Measurements from ENCODE around the gene SLC25A6. TPM values are rescaled to one million over a fixed set of nuclear protein-coding genes. Genes with fewer than 3 reads are reported as not detected.
"Not testable (repeated sequence)": the region's sequence is repeated elsewhere in the genome, so short reads cannot be mapped to it uniquely, and the experiment has no call there.

SLC25A6 gene
- polyA plus RNA-seq, 2 of the 4 experiments (the other 2 are of a cell fraction) = 291 to 448 TPM

- H3K4me2 ChIP-seq = no peak overlapping the region
- no peak overlapping the region for H3K27ac ChIP-seq
- ChIA-PET POLR2A (no interaction called here), CTCF (no interaction called here)
- TF ChIP-seq POLR2AphosphoS2 (conservative IDR thresholded peaks at IDR 0.05; ENCODE audit: low read length) (no peak), JUNB (IDR thresholded peaks at IDR 0.05) (no peak), HOXB5 (CRISPR knock-in tag; IDR thresholded peaks at IDR 0.05) (no peak), RFX5 (IDR thresholded peaks at IDR 0.05) (no peak), SMC3 (IDR thresholded peaks at IDR 0.05) (no peak), CHD2 (IDR thresholded peaks at IDR 0.05; ENCODE audit: low read length, partially characterized antibody) (no peak), EHMT2 (IDR thresholded peaks at IDR 0.05; ENCODE audit: low read depth) (no peak), FOSL2 (IDR thresholded peaks at IDR 0.05) (no peak), FOSL2 (CRISPR knock-in tag; IDR thresholded peaks at IDR 0.05) (no peak), FOSB (CRISPR knock-in tag; IDR thresholded peaks at IDR 0.05) (no peak), E2F6 (IDR thresholded peaks at IDR 0.05; ENCODE audit: borderline replicate concordance, low read depth) (no peak), JUN (IDR thresholded peaks at IDR 0.05) (no peak)
- TF ChIP-seq, protein P1, sequence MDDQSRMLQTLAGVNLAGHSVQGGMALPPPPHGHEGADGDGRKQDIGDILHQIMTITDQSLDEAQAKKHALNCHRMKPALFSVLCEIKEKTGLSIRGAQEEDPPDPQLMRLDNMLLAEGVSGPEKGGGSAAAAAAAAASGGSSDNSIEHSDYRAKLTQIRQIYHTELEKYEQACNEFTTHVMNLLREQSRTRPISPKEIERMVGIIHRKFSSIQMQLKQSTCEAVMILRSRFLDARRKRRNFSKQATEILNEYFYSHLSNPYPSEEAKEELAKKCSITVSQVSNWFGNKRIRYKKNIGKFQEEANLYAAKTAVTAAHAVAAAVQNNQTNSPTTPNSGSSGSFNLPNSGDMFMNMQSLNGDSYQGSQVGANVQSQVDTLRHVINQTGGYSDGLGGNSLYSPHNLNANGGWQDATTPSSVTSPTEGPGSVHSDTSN (IDR thresholded peaks at IDR 0.05) = no peak
- TF ChIP-seq, protein P2, sequence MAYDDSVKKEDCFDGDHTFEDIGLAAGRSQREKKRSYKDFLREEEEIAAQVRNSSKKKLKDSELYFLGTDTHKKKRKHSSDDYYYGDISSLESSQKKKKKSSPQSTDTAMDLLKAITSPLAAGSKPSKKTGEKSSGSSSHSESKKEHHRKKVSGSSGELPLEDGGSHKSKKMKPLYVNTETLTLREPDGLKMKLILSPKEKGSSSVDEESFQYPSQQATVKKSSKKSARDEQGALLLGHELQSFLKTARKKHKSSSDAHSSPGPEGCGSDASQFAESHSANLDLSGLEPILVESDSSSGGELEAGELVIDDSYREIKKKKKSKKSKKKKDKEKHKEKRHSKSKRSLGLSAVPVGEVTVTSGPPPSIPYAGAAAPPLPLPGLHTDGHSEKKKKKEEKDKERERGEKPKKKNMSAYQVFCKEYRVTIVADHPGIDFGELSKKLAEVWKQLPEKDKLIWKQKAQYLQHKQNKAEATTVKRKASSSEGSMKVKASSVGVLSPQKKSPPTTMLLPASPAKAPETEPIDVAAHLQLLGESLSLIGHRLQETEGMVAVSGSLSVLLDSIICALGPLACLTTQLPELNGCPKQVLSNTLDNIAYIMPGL (CRISPR knock-in tag; IDR thresholded peaks at IDR 0.05; ENCODE audit: borderline replicate concordance) = no peak
- no peak for FAIRE-seq
- no peak for DNase-seq (ENCODE audit: low read depth in 1 of 2, low spot score in 1 of 2)
- ATAC-seq = no peak
- no peaks in the 10 kb centered on the region for H3K4me1 ChIP-seq
- H3K9me3 ChIP-seq = no peaks in the 10 kb centered on the region
- WGBS (ENCODE audit: missing lambda C conversion rate) = 91% methylated on average over 10 of the region's 10 CpGs
- H3K4me3 ChIP-seq = no peak overlapping the region
Measured at GRCh38 chrX:1430451-1430850, 38.5 kb upstream of the SLC25A6 start.

DNA sequence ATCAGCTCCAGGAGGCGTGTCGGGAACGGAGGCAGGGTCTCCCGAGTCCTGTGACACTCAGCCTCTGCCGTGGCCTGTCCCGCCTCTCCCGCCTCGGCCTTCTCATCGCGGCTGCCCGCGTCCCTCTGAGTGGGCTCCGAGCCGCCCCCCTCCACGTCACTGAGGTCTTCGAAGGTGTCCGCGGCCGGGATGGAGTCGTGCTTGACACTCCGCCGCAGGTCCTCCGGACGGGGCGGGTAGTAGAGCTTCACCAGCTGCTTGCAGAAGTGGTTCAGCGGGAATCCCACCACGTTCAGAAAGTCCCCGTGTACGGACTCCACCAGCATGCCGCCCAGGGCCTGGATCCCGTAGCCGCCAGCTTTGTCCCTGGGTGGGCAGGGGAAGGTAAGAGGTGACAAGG lies 35.8 kb upstream of the SLC25A6 start:
- Histone ChIP-seq H3K9me3 (peaks cover 11% of the 10 kb centered on the region), H3K4me2 (no peak overlapping the region), H3K4me3 (no peak overlapping the region), H3K4me1 (no peaks in the 10 kb centered on the region), H3K27ac (no peak overlapping the region)
- no peak for DNase-seq (ENCODE audit: low read depth in 1 of 2, low spot score in 1 of 2)
- no peak for ATAC-seq
- ChIA-PET CTCF (no interaction called here), POLR2A (no interaction called here)
- WGBS (ENCODE audit: missing lambda C conversion rate) = 96% methylated on average over 32 of the region's 32 CpGs
- no peak for FAIRE-seq
- TF ChIP-seq KDM1A (IDR thresholded peaks at IDR 0.05; ENCODE audit: low read depth) = no peak

GRCh38 chrX:1426321-1426720 lies 34.4 kb upstream of the SLC25A6 start:
- POLR2A ChIA-PET; H3K4me3 ChIP-seq; CTCF ChIA-PET; FAIRE-seq; H3K4me2 ChIP-seq; ATAC-seq; H3K4me1 ChIP-seq; DNase-seq (ENCODE audit: low read depth in 1 of 2, low spot score in 1 of 2); H3K27ac ChIP-seq: not testable (repeated sequence)
- peaks cover 25% of the 10 kb centered on the region for H3K9me3 ChIP-seq
- WGBS (ENCODE audit: missing lambda C conversion rate) = 93% methylated on average over 15 of the region's 16 CpGs

DNA sequence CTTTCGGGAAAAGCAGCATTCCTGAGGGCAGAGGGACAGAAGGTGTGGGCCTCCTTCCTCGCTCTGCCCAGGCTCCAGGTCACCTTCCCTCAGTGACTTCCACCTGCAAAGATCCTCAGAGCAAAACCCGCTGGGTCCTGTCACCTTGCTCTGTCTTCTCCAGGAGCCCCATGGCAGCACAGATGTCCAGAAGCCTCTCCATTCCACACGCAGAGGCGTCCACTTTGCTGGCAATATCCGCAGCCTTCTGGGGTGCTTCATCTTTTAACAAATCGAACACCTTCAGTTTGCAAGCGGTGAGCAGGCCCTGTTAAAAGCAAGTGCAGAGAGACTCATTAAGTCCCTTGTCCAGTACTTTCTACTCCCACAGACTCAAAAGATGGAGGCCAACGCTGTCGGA lies 33.5 kb upstream of the SLC25A6 start:
- Histone ChIP-seq H3K4me1 (no peaks in the 10 kb centered on the region), H3K27ac (no peak overlapping the region), H3K9me3 (peaks cover 27% of the 10 kb centered on the region), H3K4me3 (no peak overlapping the region), H3K4me2 (no peak overlapping the region)
- TF ChIP-seq POLR2A (IDR thresholded peaks at IDR 0.05; ENCODE audit: low read length) (no peak), GATA3 (IDR thresholded peaks at IDR 0.05; ENCODE audit: borderline replicate concordance) (no peak), JUN (IDR thresholded peaks at IDR 0.05) (no peak), SMC3 (IDR thresholded peaks at IDR 0.05) (no peak)
- WGBS (ENCODE audit: missing lambda C conversion rate) = 87% methylated on average over 10 of the region's 10 CpGs
- ChIA-PET CTCF (no interaction called here), POLR2A (no interaction called here)
- DNase-seq (ENCODE audit: low read depth in 1 of 2, low spot score in 1 of 2) (no peak), ATAC-seq (no peak), FAIRE-seq (no peak)
